CD14-positive monocyte (primary cell): ENCODE results near the gene GFM2. TPM values are rescaled to one million over a fixed set of nuclear protein-coding genes. Genes with fewer than 3 reads are reported as not detected.

ENCODE experiments used
- DNase-seq, 3 donors: peaks; one replicate each; pipeline ENCODE4 v3.0.0-alpha.2; 2011 to 2022
- H2AFZ ChIP-seq: 2 replicates; pipeline ENCODE4 v1.6.0; 2012; ENCODE audit warnings: mild to moderate bottlenecking, low read depth, low read length, inconsistent platforms; ENCODE audit not compliant: insufficient read depth, poor library complexity, severe bottlenecking
- H3K27ac ChIP-seq, 2 donors: 1 replicate in 1 of 2; 2 replicates in 1 of 2; pipeline ENCODE4 v1.5.1; 2012 to 2013; ENCODE audit warnings: low read length in 2 of 2, control low read depth in 1 of 2, inconsistent platforms in 1 of 2, low read depth in 1 of 2, mild to moderate bottlenecking in 1 of 2
- H3K27me3 ChIP-seq, 2 donors: one replicate each; pipeline versions ENCODE4 v1.6.0 to v1.6.1; 2011 to 2013; ENCODE audit warnings: low read length in 2 of 2; ENCODE audit not compliant: control insufficient read depth in 2 of 2, insufficient read depth in 2 of 2
- H3K36me3 ChIP-seq, 2 donors: replicated peaks in 1 of 2; 1 replicate in 1 of 2; 2 replicates in 1 of 2; pipeline versions ENCODE4 v1.5.1 to v1.6.1; 2012 to 2013; ENCODE audit warnings: low read length in 2 of 2, control low read depth in 1 of 2, inconsistent platforms in 1 of 2, mild to moderate bottlenecking in 1 of 2; ENCODE audit not compliant: insufficient read depth in 2 of 2, control insufficient read depth in 1 of 2
- H3K4me1 ChIP-seq, 2 donors: 1 replicate in 1 of 2; 2 replicates in 1 of 2; pipeline versions ENCODE4 v1.5.1 to v1.6.1; 2012 to 2013; ENCODE audit warnings: low read length in 2 of 2, control low read depth in 1 of 2, inconsistent platforms in 1 of 2, mild to moderate bottlenecking in 1 of 2, moderate library complexity in 1 of 2; ENCODE audit not compliant: insufficient read depth in 2 of 2, control insufficient read depth in 1 of 2
- H3K4me2 ChIP-seq: replicated peaks from 2 replicates; pipeline ENCODE3; 2012; ENCODE audit warnings: low read length, moderate library complexity, mild to moderate bottlenecking; ENCODE audit not compliant: poor library complexity, severe bottlenecking; ENCODE audit errors: extremely low read depth
- H3K4me3 ChIP-seq, 3 experiments: fragments of 200-600 bp in 1 of 3; sonication (generic) in 1 of 3; replicated peaks in 1 of 3; 1 replicate in 2 of 3; 2 replicates in 1 of 3; pipeline ENCODE4 v1.5.1; 2011 to 2013; ENCODE audit warnings: low read length in 3 of 3, mild to moderate bottlenecking in 3 of 3, control low read depth in 2 of 3, low read depth in 2 of 3, inconsistent platforms in 1 of 3, moderate library complexity in 1 of 3
- H3K79me2 ChIP-seq: 2 replicates; pipeline ENCODE4 v1.6.0; 2012; ENCODE audit warnings: mild to moderate bottlenecking, control low read depth, inconsistent platforms, low read length, moderate library complexity; ENCODE audit not compliant: insufficient read depth
- H3K9ac ChIP-seq: 2 replicates; pipeline ENCODE4 v1.6.0; 2017; ENCODE audit warnings: low read length, mild to moderate bottlenecking; ENCODE audit not compliant: insufficient read depth, poor library complexity, severe bottlenecking
- H3K9me3 ChIP-seq, 2 donors: replicated peaks in 1 of 2; 1 replicate in 1 of 2; 2 replicates in 1 of 2; pipeline versions ENCODE4 v1.5.1 to v1.6.1; 2012 to 2013; ENCODE audit warnings: low read length in 2 of 2, control low read depth in 1 of 2; ENCODE audit not compliant: control insufficient read depth in 1 of 2, insufficient read depth in 1 of 2
- H4K20me1 ChIP-seq: 2 replicates; pipeline ENCODE4 v1.6.0; 2012; ENCODE audit warnings: mild to moderate bottlenecking, low read length, control low read depth, moderate library complexity; ENCODE audit not compliant: insufficient read depth
- H3K27ac Mint-ChIP-seq, 7 donors: one replicate each; pipeline ENCODE4 v1.8.0; 2020; ENCODE audit warnings: mild to moderate bottlenecking in 7 of 7, mixed read lengths in 7 of 7, moderate library complexity in 6 of 7, inconsistent platforms in 2 of 7
- H3K27me3 Mint-ChIP-seq, 3 donors: one replicate each; pipeline ENCODE4 v1.8.0; 2021 to 2022; ENCODE audit warnings: low read depth in 3 of 3, mild to moderate bottlenecking in 3 of 3, mixed read lengths in 3 of 3, moderate library complexity in 3 of 3, inconsistent platforms in 1 of 3
- H3K36me3 Mint-ChIP-seq, 2 donors: one replicate each; pipeline ENCODE4 v1.8.0; 2020; ENCODE audit warnings: mixed read lengths in 2 of 2, inconsistent platforms in 1 of 2, mild to moderate bottlenecking in 1 of 2
- H3K4me1 Mint-ChIP-seq: one replicate; pipeline ENCODE4 v1.8.0; 2020; ENCODE audit warnings: mild to moderate bottlenecking, mixed read lengths
- H3K4me3 Mint-ChIP-seq, 2 donors: one replicate each; pipeline ENCODE4 v1.8.0; 2020; ENCODE audit warnings: mild to moderate bottlenecking in 2 of 2, mixed read lengths in 2 of 2, moderate library complexity in 1 of 2
- H3K9me3 Mint-ChIP-seq, 7 donors: one replicate each; pipeline ENCODE4 v1.8.0; 2020 to 2022; ENCODE audit warnings: mixed read lengths in 7 of 7, mild to moderate bottlenecking in 6 of 7, moderate library complexity in 6 of 7, inconsistent platforms in 2 of 7
- WGBS: methylation state at CpG from one replicate; pipeline ENCODE4 v1.1.5; 2013; ENCODE audit warnings: missing lambda C conversion rate; ENCODE audit not compliant: insufficient coverage; 5-methylcytosine and 5-hydroxymethylcytosine counted together
- intact Hi-C, 2 donors: fragments of 100-400 bp; cut with micrococcal nuclease; formaldehyde crosslinking; loops; one replicate each; pipeline versions ENCODE4 v1.15.0 to v1.15.1; 2023
- polyA plus RNA-seq, 3 donors: library from polyadenylated mRNA; depleted of rRNA in 1 of 3; unstranded in 2 of 3; stranded (reverse) in 1 of 3; fragments of 300-500 nt in 2 of 3; fragments of >200 nt in 1 of 3; fragmentation: Illumina TruSeq in 2 of 3; gene quantifications; 1 replicate in 2 of 3; 2 replicates in 1 of 3; pipeline ENCODE4 v1.2.3, GENCODE V29; 2012 to 2021
- TF ChIP-seq, protein P1 (sequence below): fragments of 200-600 bp; IDR thresholded peaks from one replicate; pipeline ENCODE4 v1.8.0; 2022; ENCODE audit warnings: antibody characterized with exemption, mild to moderate bottlenecking

Gene GFM2
- polyA plus RNA-seq, 3 donors, result 9.3 to 11.3 (median 10.6) TPM

DNA sequence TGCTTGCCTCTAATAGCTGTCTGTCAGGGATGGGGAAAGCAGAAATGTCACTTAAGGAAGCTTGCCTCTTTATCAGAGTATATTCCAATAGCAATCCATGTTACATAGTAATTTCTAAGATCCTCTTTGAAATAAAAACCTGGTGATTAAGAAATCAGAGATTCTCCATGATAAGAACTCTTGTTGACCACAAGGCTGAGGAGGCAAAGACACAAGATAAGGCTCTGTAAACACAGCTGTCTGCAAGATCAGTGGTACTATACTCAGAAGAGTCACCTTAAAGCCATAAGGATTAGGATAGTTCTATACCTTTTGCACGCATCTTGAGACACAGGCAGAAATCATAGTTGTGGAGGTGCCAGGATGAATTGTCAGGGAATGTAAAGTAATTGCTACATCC is 41.6 kb downstream of the GFM2 start:
- H3K4me3 ChIP-seq, result no peak overlapping the region
- H3K27me3 Mint-ChIP-seq, result no peaks in the 10 kb centered on the region
- H3K36me3 ChIP-seq, result peaks cover 95 to 98% of the 10 kb centered on the region in 2 donors
- no peaks in the 10 kb centered on the region for H3K27me3 ChIP-seq
- H3K27ac Mint-ChIP-seq, result peak overlapping the region in 3 of 7 donors; percentile 4 to 38 (median 21)
- H3K9ac ChIP-seq, result no peak overlapping the region
- no peak overlapping the region for H3K27ac ChIP-seq
- peaks cover 71 to 86% of the 10 kb centered on the region in 2 donors for H3K36me3 Mint-ChIP-seq
- intact Hi-C loops, result no loop called here
- H3K4me1 ChIP-seq, result no peaks in the 10 kb centered on the region
- TF ChIP-seq, protein P1, sequence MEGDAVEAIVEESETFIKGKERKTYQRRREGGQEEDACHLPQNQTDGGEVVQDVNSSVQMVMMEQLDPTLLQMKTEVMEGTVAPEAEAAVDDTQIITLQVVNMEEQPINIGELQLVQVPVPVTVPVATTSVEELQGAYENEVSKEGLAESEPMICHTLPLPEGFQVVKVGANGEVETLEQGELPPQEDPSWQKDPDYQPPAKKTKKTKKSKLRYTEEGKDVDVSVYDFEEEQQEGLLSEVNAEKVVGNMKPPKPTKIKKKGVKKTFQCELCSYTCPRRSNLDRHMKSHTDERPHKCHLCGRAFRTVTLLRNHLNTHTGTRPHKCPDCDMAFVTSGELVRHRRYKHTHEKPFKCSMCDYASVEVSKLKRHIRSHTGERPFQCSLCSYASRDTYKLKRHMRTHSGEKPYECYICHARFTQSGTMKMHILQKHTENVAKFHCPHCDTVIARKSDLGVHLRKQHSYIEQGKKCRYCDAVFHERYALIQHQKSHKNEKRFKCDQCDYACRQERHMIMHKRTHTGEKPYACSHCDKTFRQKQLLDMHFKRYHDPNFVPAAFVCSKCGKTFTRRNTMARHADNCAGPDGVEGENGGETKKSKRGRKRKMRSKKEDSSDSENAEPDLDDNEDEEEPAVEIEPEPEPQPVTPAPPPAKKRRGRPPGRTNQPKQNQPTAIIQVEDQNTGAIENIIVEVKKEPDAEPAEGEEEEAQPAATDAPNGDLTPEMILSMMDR, result no peak
- DNase-seq, result no peak
- H3K9me3 ChIP-seq, result no peaks in the 10 kb centered on the region
- no peaks in the 10 kb centered on the region for H3K4me1 Mint-ChIP-seq
- H3K9me3 Mint-ChIP-seq, result no peaks in the 10 kb centered on the region
- WGBS, result 100% methylated on average over 1 of the region's 1 CpG
- peaks cover 5% of the 10 kb centered on the region for H4K20me1 ChIP-seq
- no peaks in the 10 kb centered on the region for H3K79me2 ChIP-seq
- H2AFZ ChIP-seq, result no peak overlapping the region
- H3K4me3 Mint-ChIP-seq, result no peak overlapping the region
- no peak overlapping the region for H3K4me2 ChIP-seq

DNA sequence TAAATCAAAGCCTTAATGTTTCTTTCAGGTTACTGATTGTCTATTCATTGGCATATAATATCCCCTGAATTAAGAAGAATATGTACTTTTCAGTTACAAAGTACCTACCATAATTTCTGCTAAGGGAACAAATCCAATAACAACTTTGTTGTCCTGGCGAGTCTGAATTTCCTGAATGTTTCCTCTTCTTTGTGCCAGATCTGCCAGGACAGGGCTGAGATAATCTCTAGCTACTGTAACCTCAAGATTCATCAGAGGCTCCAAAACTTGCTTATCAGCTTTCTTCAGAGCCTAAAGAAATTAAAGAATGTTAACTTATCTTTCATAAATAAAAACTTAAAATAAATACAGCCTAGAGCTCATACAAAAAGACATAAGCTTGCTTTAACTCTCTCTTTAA is 44.6 kb downstream of the GFM2 start:
- Histone ChIP-seq H2AFZ (no peak overlapping the region), H4K20me1 (peaks cover 16% of the 10 kb centered on the region), H3K9me3 (no peaks in the 10 kb centered on the region), H3K27ac (no peak overlapping the region), H3K4me2 (no peak overlapping the region), H3K79me2 (no peaks in the 10 kb centered on the region), H3K36me3 (peaks cover 95 to 100% of the 10 kb centered on the region in 2 donors), H3K4me1 (no peaks in the 10 kb centered on the region), H3K27me3 (no peaks in the 10 kb centered on the region), H3K4me3 (no peak overlapping the region), H3K9ac (no peak overlapping the region)
- intact Hi-C loops, result no loop called here
- DNase-seq, result no peak
- TF ChIP-seq, protein P1, result no peak
- Mint-ChIP-seq H3K4me3 (no peak overlapping the region), H3K27me3 (no peaks in the 10 kb centered on the region), H3K36me3 (peaks cover 67 to 83% of the 10 kb centered on the region in 2 donors), H3K27ac (no peak overlapping the region), H3K9me3 (no peaks in the 10 kb centered on the region), H3K4me1 (no peaks in the 10 kb centered on the region)
- no CpG with 5 or more reads among the region's 1 CpG for WGBS
